Smooth muscle cell (in vitro differentiated cells): ENCODE results near the gene DOCK2. TPM values are rescaled to one million over a fixed set of nuclear protein-coding genes. Genes with fewer than 3 reads are reported as not detected.

Experiments used
- DNase-seq: peaks from one replicate; lab custom pipeline; 2025; ENCODE audit not compliant: unreplicated experiment; lab: John Stamatoyannopoulos, UW
- H2AFZ ChIP-seq: fragments of 200-600 bp; sonication (generic); 2 replicates; pipeline ENCODE4 v1.6.0; 2016; ENCODE audit warnings: antibody characterized with exemption, low read depth, mild to moderate bottlenecking
- H3F3A ChIP-seq: fragments of 200-600 bp; sonication (generic); 2 replicates; pipeline ENCODE4 v1.6.0; 2017; ENCODE audit warnings: antibody characterized with exemption, low read depth
- H3K27ac ChIP-seq: fragments of 200-600 bp; sonication (generic); 2 replicates; pipeline ENCODE4 v1.5.1; 2016; ENCODE audit warnings: low read depth, mild to moderate bottlenecking
- H3K27me3 ChIP-seq: fragments of 200-600 bp; sonication (generic); 2 replicates; pipeline ENCODE4 v1.6.1; 2016; ENCODE audit warnings: low read depth, mild to moderate bottlenecking
- H3K36me3 ChIP-seq: fragments of 200-600 bp; sonication (generic); 2 replicates; pipeline ENCODE4 v1.5.1; 2016; ENCODE audit warnings: low read depth
- H3K4me1 ChIP-seq: fragments of 200-600 bp; sonication (generic); 2 replicates; pipeline ENCODE4 v1.5.1; 2016; ENCODE audit warnings: low read depth
- H3K4me2 ChIP-seq: fragments of 200-600 bp; sonication (generic); 2 replicates; pipeline ENCODE4 v1.6.0; 2016; ENCODE audit warnings: mild to moderate bottlenecking
- H3K4me3 ChIP-seq: fragments of 200-600 bp; sonication (generic); 2 replicates; pipeline ENCODE4 v1.5.1; 2016; ENCODE audit warnings: mild to moderate bottlenecking
- H3K79me2 ChIP-seq: fragments of 200-600 bp; sonication (generic); 2 replicates; pipeline ENCODE4 v1.6.0; 2016; ENCODE audit warnings: low read depth, mild to moderate bottlenecking
- H3K9ac ChIP-seq: fragments of 200-600 bp; sonication (generic); 2 replicates; pipeline ENCODE4 v1.6.0; 2016; ENCODE audit warnings: low read depth
- H3K9me3 ChIP-seq: fragments of 200-600 bp; sonication (generic); replicated peaks from 2 replicates; pipeline ENCODE4 v1.5.1; 2016; ENCODE audit warnings: low read depth
- H4K20me1 ChIP-seq: fragments of 200-600 bp; sonication (generic); 2 replicates; pipeline ENCODE4 v1.6.0; 2016; ENCODE audit warnings: low read depth
- WGBS: methylation state at CpG from one replicate; pipeline ENCODE4 v1.1.7; 2016; ENCODE audit warnings: low lambda C conversion rate; 5-methylcytosine and 5-hydroxymethylcytosine counted together
- polyA plus RNA-seq: library from polyadenylated mRNA; unstranded; fragments of >200 nt; fragmentation: Nextera tagmentation; extraction: Ambion mirVana; gene quantifications from 2 replicates; pipeline ENCODE4 v1.2.1, GENCODE V29; 2016
- total RNA-seq: library from RNA; depleted of rRNA; stranded (reverse); fragments of >200 nt; gene quantifications from 2 replicates; pipeline ENCODE4 v1.2.3, GENCODE V29; 2014
- TF ChIP-seq, protein P1 (sequence below): fragments of 200-600 bp; sonication (generic); IDR thresholded peaks from 2 replicates; pipeline ENCODE4 v1.5.1; 2017; ENCODE audit warnings: borderline replicate concordance, mild to moderate bottlenecking, antibody characterized with exemption; ENCODE audit not compliant: insufficient read depth, poor library complexity, severe bottlenecking

DOCK2 gene
- total and polyA plus RNA-seq, 2 experiments from 2014 or later = 0.73 to 3.0 TPM

DNA sequence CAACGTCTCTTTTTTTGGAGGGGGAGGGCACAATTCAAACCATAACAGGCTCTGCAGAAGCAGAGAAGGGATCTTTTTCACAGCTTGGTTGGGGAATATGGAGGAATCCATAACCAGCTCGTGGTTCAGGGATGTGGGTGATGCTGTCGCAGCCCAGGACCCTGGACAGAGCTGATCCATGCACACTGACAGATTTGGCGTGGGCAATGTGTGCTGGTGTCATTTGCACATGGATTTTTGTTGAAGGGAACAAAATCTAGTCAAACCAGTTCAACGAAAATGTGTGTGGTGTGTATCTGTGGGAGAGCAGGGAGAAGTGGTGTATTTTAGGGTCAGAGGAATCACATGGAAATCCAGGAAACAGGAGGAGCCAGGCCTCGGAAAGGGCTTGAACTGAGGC, 4.2 kb downstream of the DOCK2 start:
- H4K20me1 ChIP-seq = no peaks in the 10 kb centered on the region
- no peak overlapping the region for H3K27ac ChIP-seq
- no peak overlapping the region for H3K4me2 ChIP-seq
- TF ChIP-seq, protein P1, sequence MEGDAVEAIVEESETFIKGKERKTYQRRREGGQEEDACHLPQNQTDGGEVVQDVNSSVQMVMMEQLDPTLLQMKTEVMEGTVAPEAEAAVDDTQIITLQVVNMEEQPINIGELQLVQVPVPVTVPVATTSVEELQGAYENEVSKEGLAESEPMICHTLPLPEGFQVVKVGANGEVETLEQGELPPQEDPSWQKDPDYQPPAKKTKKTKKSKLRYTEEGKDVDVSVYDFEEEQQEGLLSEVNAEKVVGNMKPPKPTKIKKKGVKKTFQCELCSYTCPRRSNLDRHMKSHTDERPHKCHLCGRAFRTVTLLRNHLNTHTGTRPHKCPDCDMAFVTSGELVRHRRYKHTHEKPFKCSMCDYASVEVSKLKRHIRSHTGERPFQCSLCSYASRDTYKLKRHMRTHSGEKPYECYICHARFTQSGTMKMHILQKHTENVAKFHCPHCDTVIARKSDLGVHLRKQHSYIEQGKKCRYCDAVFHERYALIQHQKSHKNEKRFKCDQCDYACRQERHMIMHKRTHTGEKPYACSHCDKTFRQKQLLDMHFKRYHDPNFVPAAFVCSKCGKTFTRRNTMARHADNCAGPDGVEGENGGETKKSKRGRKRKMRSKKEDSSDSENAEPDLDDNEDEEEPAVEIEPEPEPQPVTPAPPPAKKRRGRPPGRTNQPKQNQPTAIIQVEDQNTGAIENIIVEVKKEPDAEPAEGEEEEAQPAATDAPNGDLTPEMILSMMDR = no peak
- H2AFZ ChIP-seq = no peak overlapping the region
- H3K9ac ChIP-seq = no peak overlapping the region
- H3K9me3 ChIP-seq = no peaks in the 10 kb centered on the region
- H3K4me1 ChIP-seq = no peaks in the 10 kb centered on the region
- H3K27me3 ChIP-seq = peaks cover 29% of the 10 kb centered on the region
- H3K4me3 ChIP-seq = no peak overlapping the region
- 52% methylated on average over 6 of the region's 6 CpGs for WGBS
- H3F3A ChIP-seq = no peaks in the 10 kb centered on the region
- no peaks in the 10 kb centered on the region for H3K36me3 ChIP-seq
- DNase-seq = no peak
- no peaks in the 10 kb centered on the region for H3K79me2 ChIP-seq

GRCh38 chr5:169646856-169647255, 9.8 kb downstream of the DOCK2 start:
- no peak overlapping the region for H2AFZ ChIP-seq
- WGBS = 93% methylated on average over 3 of the region's 3 CpGs
- peaks cover 6% of the 10 kb centered on the region for H3K4me1 ChIP-seq

GRCh38 chr5:169647566-169647965, 10.5 kb downstream of the DOCK2 start:
- Histone ChIP-seq H2AFZ (peak overlapping the region; percentile 69), H3K4me1 (peaks cover 6% of the 10 kb centered on the region), H3K9me3 (no peaks in the 10 kb centered on the region), H3K9ac (no peak overlapping the region), H3K36me3 (no peaks in the 10 kb centered on the region), H3K4me3 (no peak overlapping the region), H3K79me2 (no peaks in the 10 kb centered on the region), H3K4me2 (no peak overlapping the region), H3K27me3 (no peaks in the 10 kb centered on the region), H3F3A (peaks cover 13% of the 10 kb centered on the region), H4K20me1 (no peaks in the 10 kb centered on the region), H3K27ac (no peak overlapping the region)
- no peak for DNase-seq
- TF ChIP-seq, protein P1 = no peak
- WGBS = 36% methylated on average over 1 of the region's 1 CpG

More at GRCh38 chr5:169646856-169647255, 9.8 kb downstream of the DOCK2 start:
- Histone ChIP-seq H3K79me2 (no peaks in the 10 kb centered on the region), H3K9me3 (no peaks in the 10 kb centered on the region), H4K20me1 (no peaks in the 10 kb centered on the region), H3K27me3 (no peaks in the 10 kb centered on the region), H3K4me3 (no peak overlapping the region), H3K27ac (no peak overlapping the region), H3K36me3 (no peaks in the 10 kb centered on the region), H3K9ac (no peak overlapping the region), H3K4me2 (no peak overlapping the region), H3F3A (peaks cover 13% of the 10 kb centered on the region)
- no peak for DNase-seq
- TF ChIP-seq, protein P1 = no peak

GRCh38 chr5:169648725-169649310, 11.7 kb downstream of the DOCK2 start:
- Histone ChIP-seq H3K79me2 (no peaks in the 10 kb centered on the region), H3K27me3 (no peaks in the 10 kb centered on the region), H3F3A (peaks cover 13% of the 10 kb centered on the region), H3K9ac (no peak overlapping the region), H3K4me1 (peaks cover 6% of the 10 kb centered on the region), H2AFZ (no peak overlapping the region), H3K36me3 (no peaks in the 10 kb centered on the region), H3K9me3 (no peaks in the 10 kb centered on the region), H3K4me2 (no peak overlapping the region), H3K27ac (no peak overlapping the region), H3K4me3 (no peak overlapping the region), H4K20me1 (no peaks in the 10 kb centered on the region)
- TF ChIP-seq, protein P1 = no peak
- no peak for DNase-seq
- 72% methylated on average over 13 of the region's 13 CpGs for WGBS
